HG03460 (cell line): ENCODE measurements around the gene AK9.
"Not testable (repeated sequence)": the region's sequence is repeated elsewhere in the genome, so short reads cannot be mapped to it uniquely, and the experiment has no call there.

Experiments used
- ATAC-seq: cut with Tn5 transposase; IDR thresholded peaks from one replicate; pipeline ENCODE4 v1.9.1; 2021; ENCODE audit not compliant: unreplicated experiment

The AK9 gene

GRCh38 chr6:109461733-109462526 lies 229.1 kb downstream of the AK9 start:
- no peak for ATAC-seq

GRCh38 chr6:109461205-109461604 lies 229.8 kb downstream of the AK9 start:
- not testable (repeated sequence) for ATAC-seq

GRCh38 chr6:109460161-109460829 lies 230.7 kb downstream of the AK9 start:
- no peak for ATAC-seq

GRCh38 chr6:109458774-109459531 lies 232.0 kb downstream of the AK9 start:
- ATAC-seq, result no peak

- ATAC-seq, result no peak
Observed at GRCh38 chr6:109457562-109457996, 233.4 kb downstream of the AK9 start.

GRCh38 chr6:109456710-109457561 lies 234.1 kb downstream of the AK9 start:
- no peak for ATAC-seq

GRCh38 chr6:109456111-109456583 lies 234.9 kb downstream of the AK9 start:
- ATAC-seq, result peak; percentile 2

- peak; percentile 50 for ATAC-seq
Observed at GRCh38 chr6:109455437-109456110, 235.4 kb downstream of the AK9 start, which contains the start of gene MICAL1. TSS of gene MICAL1 (minus strand) at chr6:109455772. CDS start at chr6:109454196, 1,576 bp downstream.

- peak; percentile 33 for ATAC-seq
Observed at GRCh38 chr6:109454496-109455436, 236.2 kb downstream of the AK9 start.

GRCh38 chr6:109453594-109454495 lies 237.2 kb downstream of the AK9 start:
- no peak for ATAC-seq

- no peak for ATAC-seq
Observed at GRCh38 chr6:109453156-109453555, 237.8 kb downstream of the AK9 start.

- ATAC-seq, result no peak
Observed at GRCh38 chr6:109452181-109452580, 238.8 kb downstream of the AK9 start.

GRCh38 chr6:109451376-109451775 lies 239.6 kb downstream of the AK9 start:
- no peak for ATAC-seq

GRCh38 chr6:109450801-109451200 lies 240.2 kb downstream of the AK9 start:
- ATAC-seq, result no peak

GRCh38 chr6:109449795-109450673 lies 241.0 kb downstream of the AK9 start:
- ATAC-seq, result no peak

GRCh38 chr6:109449064-109449794 lies 241.8 kb downstream of the AK9 start:
- ATAC-seq, result no peak
